Lower leg skin (tissue), 4 donors: ENCODE measurements around the gene ATP7B. TPM values are rescaled to one million over a fixed set of nuclear protein-coding genes. Genes with fewer than 3 reads are reported as not detected.

Source experiments
- DNase-seq, 2 donors: peaks; one replicate each; pipeline ENCODE4 v3.0.0-alpha.2; 2019; ENCODE audit warnings: low spot score in 2 of 2
- H3K4me3 ChIP-seq: fragments of 200-600 bp; sonication (generic); 2 replicates; pipeline ENCODE4 v1.5.1; 2017; ENCODE audit warnings: mild to moderate bottlenecking, low read depth; ENCODE audit not compliant: poor library complexity, severe bottlenecking
- CTCF ChIP-seq, 3 donors: fragments of 450-650 bp; IDR thresholded peaks; one replicate each; pipeline ENCODE4 v1.5.1; 2016; ENCODE audit warnings: antibody characterized with exemption in 3 of 3, mild to moderate bottlenecking in 3 of 3, moderate library complexity in 2 of 3
- POLR2A ChIP-seq, 2 donors: fragments of 450-650 bp; IDR thresholded peaks; one replicate each; pipeline ENCODE4 v1.6.1; 2016 to 2017; ENCODE audit warnings: antibody characterized with exemption in 2 of 2, mild to moderate bottlenecking in 1 of 2, moderate library complexity in 1 of 2
- WGBS, 2 donors: methylation state at CpG; one replicate each; pipeline ENCODE4 v1.1.5; 2018; 5-methylcytosine and 5-hydroxymethylcytosine counted together
- intact Hi-C: fragments of 100-400 bp; cut with DNase I; formaldehyde crosslinking; loops from one replicate; pipeline ENCODE4 v1.15.0; 2023; ENCODE audit warnings: low total_unique reads
- total RNA-seq, 4 donors: library from RNA; depleted of rRNA; stranded (reverse); fragments of >200 nt; gene quantifications; one replicate each; pipeline ENCODE4 v1.1.0, GENCODE V29; 2016

Gene ATP7B
- total RNA-seq, 4 donors from 2014 or later, result 2.6 to 6.1 (median 4.0) TPM

DNA sequence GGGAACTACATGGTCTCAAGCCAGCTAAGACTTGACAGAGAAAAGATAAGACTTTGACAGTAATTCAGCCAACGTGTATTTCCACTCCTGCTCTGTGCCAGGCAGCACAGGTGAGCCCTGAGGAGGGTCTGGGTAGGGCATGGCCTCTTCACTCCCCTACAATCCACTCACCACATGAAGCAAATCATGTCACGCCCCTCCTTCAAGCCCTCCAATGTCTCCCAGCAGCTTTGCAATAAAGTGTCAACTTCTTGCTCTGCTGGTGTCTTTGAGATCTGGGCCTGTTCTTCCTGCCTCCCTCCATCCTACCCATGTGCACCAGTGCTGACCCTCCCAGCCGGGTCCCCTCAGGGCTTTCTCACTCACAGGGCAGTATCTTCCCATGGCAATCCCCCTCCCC, 91.0 kb downstream of the ATP7B start:
- no peak overlapping the region for H3K4me3 ChIP-seq
- DNase-seq, result no peak
- 74 to 78% methylated on average over 3 of the region's 3 CpGs for WGBS, 2 donors
- TF ChIP-seq POLR2A (IDR thresholded peaks at IDR 0.05) (no peak), CTCF (IDR thresholded peaks at IDR 0.05) (no peak)
- intact Hi-C loops, result no loop called here

DNA sequence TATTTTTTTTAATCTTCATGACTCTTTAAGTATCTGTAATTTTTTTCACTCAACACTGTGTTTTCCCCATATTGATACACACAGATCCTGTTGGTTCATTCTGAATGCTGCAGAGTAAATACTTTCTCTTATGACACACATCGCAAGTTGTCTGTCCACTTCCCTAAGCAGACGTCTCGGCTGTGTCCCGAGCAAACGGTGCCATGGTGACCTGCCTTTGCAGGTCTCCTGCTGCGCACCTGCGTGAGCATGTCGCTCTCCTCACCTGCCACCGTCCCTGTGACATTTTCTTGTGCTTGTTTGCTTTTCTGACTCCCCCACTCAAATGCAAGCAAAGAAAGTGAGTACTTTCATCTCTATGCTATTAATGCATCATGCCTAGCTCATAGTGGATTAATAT, 91.7 kb downstream of the ATP7B start:
- intact Hi-C loops, result no loop called here
- TF ChIP-seq POLR2A (IDR thresholded peaks at IDR 0.05) (no peak), CTCF (IDR thresholded peaks at IDR 0.05) (no peak)
- 84 to 85% methylated on average over 9 of the region's 9 CpGs for WGBS, 2 donors
- no peak for DNase-seq
- H3K4me3 ChIP-seq, result no peak overlapping the region

- intact Hi-C loops, result no loop called here
- no peak for TF ChIP-seq POLR2A (IDR thresholded peaks at IDR 0.05)
- no peak for TF ChIP-seq CTCF (IDR thresholded peaks at IDR 0.05)
- DNase-seq, result peak in 1 of 2 donors; percentile 81
- 94 to 95% methylated on average over 8 of the region's 8 CpGs for WGBS, 2 donors
- no peak overlapping the region for H3K4me3 ChIP-seq
Observed at GRCh38 chr13:51916962-51917361, 94.3 kb downstream of the ATP7B start.

DNA sequence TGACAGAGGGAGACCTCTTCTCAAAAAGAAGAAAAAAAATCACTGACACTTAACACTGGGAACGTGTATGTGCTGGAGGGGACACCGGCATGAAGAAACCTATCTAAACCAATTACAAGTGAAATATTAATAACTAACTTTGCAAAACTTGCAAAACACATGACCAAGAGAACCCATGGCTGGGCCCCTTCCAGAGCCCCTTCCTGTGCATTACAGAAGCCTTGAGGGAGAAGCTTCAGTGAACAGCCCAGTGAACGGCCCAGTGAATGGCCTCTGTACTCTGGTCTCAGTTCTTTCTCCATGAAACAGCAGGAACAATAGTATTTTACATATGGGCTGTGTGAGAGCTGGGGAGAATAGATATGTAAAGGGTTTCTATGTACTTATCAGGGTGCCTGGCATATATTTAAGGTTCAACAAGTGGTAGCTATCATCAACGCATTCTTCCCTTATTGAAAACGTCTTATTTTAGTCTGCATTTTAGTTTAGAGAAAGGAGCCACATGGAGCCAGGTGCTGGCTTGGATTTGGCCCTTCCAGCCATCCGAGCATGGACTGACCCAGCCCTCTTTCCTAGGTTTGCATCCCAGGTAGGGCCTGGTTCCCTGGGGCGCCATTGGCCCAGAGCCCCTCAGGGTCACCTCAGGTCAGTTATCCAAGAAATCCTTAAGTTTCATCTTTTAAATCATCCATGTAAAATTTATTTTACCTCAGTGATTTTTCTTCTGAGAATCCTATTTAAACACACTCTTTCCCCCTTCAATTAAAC, 95.0 kb downstream of the ATP7B start:
- no peak for TF ChIP-seq CTCF (IDR thresholded peaks at IDR 0.05)
- TF ChIP-seq POLR2A (IDR thresholded peaks at IDR 0.05), result no peak
- peak in 1 of 2 donors; percentile 68 for DNase-seq
- no peak overlapping the region for H3K4me3 ChIP-seq
- intact Hi-C loops, result no loop called here
- WGBS, 2 donors, result 86 to 87% methylated on average over 7 of the region's 7 CpGs

DNA sequence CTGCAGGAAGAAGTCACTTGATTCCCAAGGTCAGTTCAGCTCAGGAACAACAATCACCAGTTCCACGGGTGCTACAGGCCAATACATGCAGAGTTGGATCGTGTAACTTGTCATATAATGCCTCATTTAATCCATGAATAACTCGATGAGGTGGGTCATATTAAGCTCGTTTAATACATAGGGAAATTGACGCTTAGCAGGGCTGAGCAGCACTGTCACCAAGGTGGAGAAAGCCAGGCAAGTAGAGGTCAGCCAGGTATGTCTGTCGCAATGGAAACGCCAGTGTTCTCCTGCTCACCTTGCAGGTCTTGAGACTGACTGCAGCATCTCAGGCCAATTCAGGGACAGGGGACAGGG, 97.1 kb downstream of the ATP7B start:
- no peak overlapping the region for H3K4me3 ChIP-seq
- intact Hi-C loops, result no loop called here
- 62 to 66% methylated on average over 7 of the region's 7 CpGs for WGBS, 2 donors
- peak in 1 of 2 donors; percentile 29 for DNase-seq
- TF ChIP-seq POLR2A (IDR thresholded peaks at IDR 0.05) (no peak), CTCF (IDR thresholded peaks at IDR 0.05) (no peak)
